Measurements from ENCODE around the gene MYO1E.

- TF ChIP-seq CTCF (IDR thresholded peaks at IDR 0.05) (no peak), POLR2A (IDR thresholded peaks at IDR 0.05) (no peak)
Measured at GRCh38 chr15:59354417-59355031, 18.1 kb downstream of the MYO1E start.

Data from sigmoid colon (tissue), 3 donors.